ENCODE measurements around the gene SCAMP5. TPM values are rescaled to one million over a fixed set of nuclear protein-coding genes. Genes with fewer than 3 reads are reported as not detected.

SCAMP5 gene
- polyA plus RNA-seq, 12 donors: 2.9 to 17.2 (median 4.1) TPM; not detected in 1

- DNase-seq: no peak
Observed at GRCh38 chr15:75021341-75021740, 26.0 kb downstream of the SCAMP5 start.

GRCh38 chr15:75022783-75023180 is 27.4 kb downstream of the SCAMP5 start:
- no peak for DNase-seq

- peak; percentile 97 for DNase-seq
Observed at GRCh38 chr15:75023181-75023871, 28.0 kb downstream of the SCAMP5 start, which contains the start of gene PPCDC. Gene PPCDC (plus strand): TSS chr15:75023590. CDS start chr15:75028319, 4,729 bp downstream.

DNA sequence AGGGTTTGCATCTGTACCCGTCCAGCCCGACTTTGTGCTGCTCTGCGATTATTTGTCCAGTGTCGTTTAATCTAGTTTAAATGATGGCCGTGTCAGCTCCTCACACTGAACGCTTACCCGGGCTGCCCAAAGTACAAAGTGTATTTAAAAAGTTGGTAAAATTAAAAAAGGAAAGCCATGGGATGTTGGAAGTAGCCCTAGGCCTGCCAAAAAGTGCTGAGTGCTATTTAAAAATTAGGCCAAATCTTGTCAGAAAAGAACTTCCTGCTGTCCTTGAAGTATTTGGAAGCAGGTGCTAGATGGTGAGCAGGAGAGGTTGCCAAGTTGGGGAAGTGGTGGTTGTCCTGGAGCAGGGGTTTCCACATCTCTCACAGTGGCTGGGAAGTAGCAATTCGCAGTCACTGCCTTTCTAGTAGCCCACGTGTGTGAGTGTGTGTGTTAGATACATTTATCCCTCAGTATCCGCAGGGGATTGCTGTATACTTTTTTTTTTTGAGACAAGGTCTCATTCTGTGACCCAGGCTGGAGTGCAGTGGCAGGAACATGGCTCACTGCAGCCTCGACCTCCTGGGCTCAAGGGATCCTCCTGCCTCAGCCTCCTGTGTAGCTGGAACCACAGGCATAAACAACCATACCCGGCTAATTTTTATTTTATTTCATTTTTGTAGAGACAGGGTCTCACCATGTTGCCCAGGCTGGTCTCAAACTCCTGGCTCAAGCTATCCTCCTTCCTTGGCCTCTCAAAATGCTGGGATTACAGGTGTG is 28.7 kb downstream of the SCAMP5 start:
- DNase-seq: no peak

GRCh38 chr15:75025107-75025506 is 29.7 kb downstream of the SCAMP5 start:
- DNase-seq: no peak

- no peak for DNase-seq
Observed at GRCh38 chr15:75025548-75026260, 30.3 kb downstream of the SCAMP5 start.

DNA sequence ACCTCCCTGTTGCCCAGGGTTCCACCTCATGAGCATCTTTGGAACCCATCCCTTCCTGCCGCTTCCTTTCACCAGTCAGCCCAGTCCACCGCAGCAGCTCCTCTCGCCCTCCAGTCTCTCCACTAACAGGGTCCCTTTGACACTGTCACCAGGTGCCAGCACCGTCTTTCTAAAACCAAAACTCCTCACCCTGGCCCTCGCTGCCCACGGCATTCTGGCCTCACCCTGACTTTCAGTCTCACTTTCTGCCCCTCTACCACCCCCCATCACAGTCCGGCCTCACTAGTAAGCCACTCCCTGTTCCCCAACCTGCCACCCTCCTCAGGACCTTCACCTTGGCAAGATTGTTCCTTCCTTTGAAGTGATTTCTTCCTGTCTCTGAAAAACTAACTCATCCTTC is 32.2 kb downstream of the SCAMP5 start:
- no peak for DNase-seq

DNA sequence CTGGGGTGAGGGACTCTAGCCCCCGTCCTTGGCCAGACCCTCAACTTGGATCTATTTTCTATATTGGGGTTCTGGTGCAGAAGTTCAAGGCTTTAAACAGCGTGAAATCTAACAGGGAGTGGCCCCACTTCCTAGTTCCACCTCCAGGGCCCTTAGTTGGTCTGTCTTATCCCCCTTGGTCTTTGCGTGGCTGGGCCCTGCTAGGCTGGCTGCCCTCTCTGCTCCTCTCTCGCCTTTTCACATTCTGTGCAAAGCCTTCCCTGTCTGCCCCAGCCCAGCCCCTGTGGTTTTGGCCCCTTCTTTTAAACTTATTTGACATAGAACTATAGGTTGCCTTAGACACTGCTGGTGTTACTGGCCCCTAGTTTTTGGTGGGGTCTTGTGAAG is 33.6 kb downstream of the SCAMP5 start:
- no peak for DNase-seq

DNA sequence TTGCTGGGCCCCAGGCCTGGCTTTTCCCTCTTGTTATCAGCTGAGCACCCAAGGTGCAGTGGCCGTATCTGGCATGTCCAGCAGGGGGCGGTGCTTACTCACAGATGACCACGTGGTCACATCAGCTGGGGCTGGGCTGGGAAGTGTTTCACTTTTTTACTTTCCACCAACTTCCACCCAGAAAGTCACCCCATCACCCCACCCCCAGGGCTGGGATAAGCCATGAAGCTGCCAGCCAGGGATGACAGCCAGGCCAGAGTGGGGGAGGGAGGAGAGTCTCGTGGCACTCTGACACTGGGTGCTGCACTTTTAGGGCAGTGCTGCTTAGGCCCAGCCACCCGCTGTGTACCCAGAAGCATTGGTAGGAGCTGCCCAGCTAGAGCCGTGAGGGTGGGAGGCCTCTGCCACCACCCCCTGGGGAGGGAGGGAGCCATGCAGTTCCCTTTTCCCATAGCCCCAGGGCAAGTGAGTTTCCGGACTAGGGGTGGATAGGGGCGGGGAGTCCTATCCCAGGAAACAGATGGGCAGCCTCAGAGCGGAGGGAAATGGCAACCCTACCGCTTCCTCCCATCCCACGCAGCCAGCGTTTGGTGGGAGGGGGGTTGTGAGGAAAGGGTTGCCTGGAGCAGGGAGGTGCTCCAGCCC is 34.1 kb downstream of the SCAMP5 start:
- peak; percentile 92 for DNase-seq

GRCh38 chr15:75030023-75030413 is 34.7 kb downstream of the SCAMP5 start:
- DNase-seq: no peak

GRCh38 chr15:75030424-75030823 is 35.1 kb downstream of the SCAMP5 start:
- DNase-seq: no peak

DNA sequence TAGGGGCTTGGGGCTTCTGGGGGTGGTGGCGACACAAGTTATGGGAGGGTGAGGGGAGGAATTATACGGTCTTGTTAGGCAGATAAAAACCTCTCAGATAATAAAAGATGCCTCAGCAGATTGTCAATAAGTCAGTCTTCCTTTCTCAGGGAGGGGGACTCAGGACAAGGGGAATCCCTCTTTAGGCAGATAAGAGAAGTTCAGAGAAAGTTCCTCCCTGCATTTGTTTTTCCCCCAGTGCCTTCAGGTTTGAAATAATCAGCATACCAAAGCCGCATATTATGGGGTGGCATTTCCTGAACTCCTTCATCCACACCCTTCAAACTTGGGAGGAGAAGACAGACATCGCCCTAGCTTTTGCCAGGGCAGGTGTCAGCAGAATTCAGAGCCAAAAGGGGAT is 36.5 kb downstream of the SCAMP5 start:
- no peak for DNase-seq

DNA sequence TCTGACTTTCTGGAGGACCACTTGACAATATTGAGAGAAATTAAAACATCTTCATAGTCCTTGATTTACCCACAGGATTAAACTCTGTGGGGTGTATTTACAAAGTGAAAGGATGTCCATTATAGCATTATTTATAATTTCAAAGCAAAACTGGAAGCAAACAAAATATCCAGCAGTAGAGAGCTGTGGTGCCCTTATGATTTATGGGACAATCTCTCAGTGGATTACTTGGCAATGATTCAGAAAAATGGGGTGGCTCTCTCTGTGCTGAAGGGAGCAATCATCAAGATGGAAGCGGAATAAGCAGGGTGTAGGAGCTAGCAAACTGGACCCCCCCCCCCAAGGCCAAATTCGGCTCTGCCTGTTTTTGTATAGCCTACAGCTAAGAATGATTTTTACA is 37.0 kb downstream of the SCAMP5 start:
- DNase-seq: no peak

DNA sequence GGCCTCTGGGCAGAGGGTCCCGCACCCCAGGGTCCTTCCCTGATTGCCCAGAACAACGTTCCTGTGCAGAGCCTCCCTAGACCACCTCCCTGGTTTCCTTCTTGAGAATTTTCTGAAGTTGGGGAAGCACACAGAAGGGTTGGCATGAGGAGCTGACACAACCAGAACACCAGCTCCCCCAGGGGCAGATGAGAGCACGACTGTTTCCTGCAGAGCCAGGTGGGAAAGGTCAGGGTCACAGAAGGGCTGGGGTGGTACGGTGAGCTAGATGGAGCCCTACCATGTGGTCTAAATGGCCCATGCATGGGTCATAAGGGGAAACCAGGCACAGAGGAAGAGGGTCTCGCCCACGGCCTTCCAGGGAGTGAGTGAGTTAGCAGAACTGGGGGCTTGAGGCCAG is 38.4 kb downstream of the SCAMP5 start:
- DNase-seq: no peak

GRCh38 chr15:75034615-75035014 is 39.3 kb downstream of the SCAMP5 start:
- no peak for DNase-seq

DNA sequence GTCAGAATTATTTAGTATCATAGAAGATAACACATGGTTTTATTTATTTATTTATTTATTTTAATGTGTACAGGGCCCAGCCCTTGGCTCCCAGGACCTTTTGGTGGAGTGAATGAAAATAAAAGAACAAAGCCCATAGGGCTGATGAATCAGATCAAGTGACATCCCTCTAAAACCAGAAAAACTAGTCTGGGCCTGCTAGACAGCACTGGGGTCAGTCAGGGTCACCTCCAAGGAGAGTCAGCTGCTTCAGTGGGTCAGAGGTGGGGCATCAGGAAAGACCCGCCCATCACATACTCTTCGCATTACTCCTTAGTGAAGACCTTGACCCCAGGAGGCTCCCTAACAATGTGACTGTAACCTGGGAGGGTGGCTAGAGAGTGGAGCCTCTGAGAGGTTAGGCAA is 40.9 kb downstream of the SCAMP5 start:
- no peak for DNase-seq

DNA sequence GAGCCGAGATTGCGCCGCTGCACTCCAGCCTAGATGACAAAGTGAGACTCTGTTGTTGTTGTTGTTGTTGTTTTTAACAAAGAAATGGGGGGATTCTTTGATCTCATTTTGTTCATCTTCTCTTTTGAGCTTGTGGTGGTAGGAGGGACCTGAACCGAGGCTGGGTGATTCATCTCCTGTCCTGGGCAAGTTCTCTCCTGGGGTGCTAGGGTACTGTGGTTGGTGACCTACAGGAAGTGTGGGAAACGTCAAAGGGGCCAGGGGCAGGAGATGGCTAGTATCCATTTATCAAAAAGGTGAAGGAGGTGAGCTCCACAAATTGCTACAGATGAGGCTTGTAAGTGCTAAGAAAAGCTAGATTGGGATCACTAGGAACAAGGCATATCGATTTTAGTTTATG is 42.3 kb downstream of the SCAMP5 start:
- no peak for DNase-seq

GRCh38 chr15:75038231-75038630 is 42.9 kb downstream of the SCAMP5 start:
- DNase-seq: no peak

GRCh38 chr15:75042730-75043508 is 47.6 kb downstream of the SCAMP5 start:
- DNase-seq: no peak

DNA sequence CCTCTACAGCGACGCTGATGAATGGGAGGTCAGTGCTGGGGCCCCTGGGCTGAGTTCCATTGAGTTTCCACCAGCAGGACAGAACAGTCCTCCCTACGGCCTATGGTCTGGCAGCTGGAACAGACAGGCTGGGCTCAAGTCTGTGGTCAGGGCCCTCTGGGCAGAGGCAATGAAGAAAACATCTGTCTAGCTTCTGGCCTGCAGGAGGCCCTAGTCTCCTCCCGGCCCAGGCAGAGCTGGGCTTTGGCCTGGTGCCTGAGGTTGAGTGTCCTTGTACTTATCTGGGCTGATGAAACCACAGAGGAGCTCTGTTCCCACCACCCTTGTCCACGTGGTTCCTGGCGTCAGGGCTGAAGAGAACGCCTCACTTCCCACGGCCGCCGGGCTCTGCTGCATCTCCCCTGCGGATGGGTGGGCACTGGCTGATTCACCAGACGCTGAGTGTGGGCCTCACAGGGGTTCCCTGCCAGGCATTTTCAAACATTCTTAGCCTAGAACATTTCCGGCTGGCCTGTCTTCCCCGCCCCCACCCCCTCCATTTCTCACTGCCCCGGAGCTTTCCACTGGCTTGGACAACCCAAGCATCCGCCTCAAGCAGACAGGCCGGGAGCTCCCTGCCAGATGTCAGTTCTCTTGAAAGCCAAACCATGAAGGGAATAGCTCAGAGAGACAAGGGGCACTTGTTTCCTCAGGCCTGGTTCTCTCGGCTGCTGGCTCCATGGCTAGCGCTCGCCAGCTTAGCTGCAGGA is 48.3 kb downstream of the SCAMP5 start:
- peak; percentile 93 for DNase-seq

Measured in muscle of arm (tissue), 12 donors.